KMS-11 (cell line): Measurements from ENCODE around the gene AGMAT.
A peak's percentile ranks its signal among the peaks of the same experiment; 100 is the strongest.

Source experiments
- H2AFZ ChIP-seq: fragments of 200-600 bp; sonication (generic); 2 replicates; pipeline ENCODE4 v1.6.1; 2016; ENCODE audit warnings: antibody characterized with exemption, mixed run types, low read depth
- H3K27ac ChIP-seq: fragments of 200-600 bp; sonication (generic); 2 replicates; pipeline ENCODE4 v1.6.1; 2016; ENCODE audit warnings: mild to moderate bottlenecking, mixed run types
- H3K27me3 ChIP-seq: fragments of 200-600 bp; sonication (generic); 2 replicates; pipeline ENCODE4 v1.6.1; 2017; ENCODE audit warnings: mild to moderate bottlenecking, low read depth, mixed run types, moderate library complexity; ENCODE audit not compliant: insufficient read depth
- H3K36me3 ChIP-seq: fragments of 200-600 bp; sonication (generic); 2 replicates; pipeline ENCODE4 v1.6.1; 2017; ENCODE audit warnings: mild to moderate bottlenecking, mixed run types; ENCODE audit not compliant: insufficient read depth
- H3K4me1 ChIP-seq: fragments of 200-600 bp; sonication (generic); 2 replicates; pipeline ENCODE4 v1.6.1; 2016; ENCODE audit warnings: mild to moderate bottlenecking, low read depth, mixed run types; ENCODE audit not compliant: poor library complexity, severe bottlenecking
- H3K4me2 ChIP-seq: fragments of 200-600 bp; sonication (generic); 2 replicates; pipeline ENCODE4 v1.7.0; 2016; ENCODE audit warnings: mild to moderate bottlenecking, mixed run types
- H3K4me3 ChIP-seq: fragments of 200-600 bp; sonication (generic); IDR thresholded peaks from 2 replicates; pipeline ENCODE4 v1.6.1; 2017; ENCODE audit warnings: low read depth, low read length, mixed read lengths; ENCODE audit not compliant: insufficient read depth
- H3K79me2 ChIP-seq: fragments of 200-600 bp; sonication (generic); 2 replicates; pipeline ENCODE4 v1.6.1; 2016; ENCODE audit warnings: low read depth, mixed run types; ENCODE audit not compliant: insufficient read depth
- H3K9ac ChIP-seq: fragments of 200-600 bp; sonication (generic); 2 replicates; pipeline ENCODE4 v1.6.1; 2016; ENCODE audit warnings: mild to moderate bottlenecking, mixed run types
- H4K20me1 ChIP-seq: fragments of 200-600 bp; sonication (generic); 2 replicates; pipeline ENCODE4 v1.6.1; 2016; ENCODE audit warnings: mild to moderate bottlenecking, mixed run types; ENCODE audit not compliant: insufficient read depth
- CTCF ChIP-seq: fragments of 200-600 bp; sonication (generic); conservative IDR thresholded peaks from 2 replicates; pipeline ENCODE4 v1.6.1; 2017; ENCODE audit warnings: low read depth, mild to moderate bottlenecking, antibody characterized with exemption, low read length, moderate library complexity, mixed read lengths

The AGMAT gene

GRCh38 chr1:15584489-15585363 is at the start of gene AGMAT:
AGMAT (minus strand) TSS chr1:15585051; CDS start chr1:15584967, 84 bp downstream.
- Histone ChIP-seq H3K79me2 (no peaks in the 10 kb centered on the region; the same call in 1 of the 2 replicates), H3K9ac (peak within 1 kb of the TSS; percentile 93), H2AFZ (peak within 1 kb of the TSS; percentile 82), H3K4me2 (peak within 1 kb of the TSS; percentile 65), H3K27ac (peak within 1 kb of the TSS; percentile 86), H3K36me3 (no peaks in the 10 kb centered on the region), H4K20me1 (no peaks in the 10 kb centered on the region), H3K4me1 (peaks cover 32% of the 10 kb centered on the region), H3K27me3 (no peaks in the 10 kb centered on the region), H3K4me3 (peak within 1 kb of the TSS; percentile 30)
- TF ChIP-seq CTCF, result no peak

GRCh38 chr1:15633756-15634420 is 49.0 kb upstream of the AGMAT start:
- Histone ChIP-seq H3K79me2 (peaks cover 22% of the 10 kb centered on the region; the same call in 1 of the 2 replicates), H4K20me1 (peaks cover 4% of the 10 kb centered on the region; the same call in 1 of the 2 replicates), H3K27ac (no peak overlapping the region), H3K4me3 (no peak overlapping the region), H3K9ac (no peak overlapping the region), H3K27me3 (no peaks in the 10 kb centered on the region), H3K36me3 (peaks cover 13% of the 10 kb centered on the region; the same call in 1 of the 2 replicates), H3K4me2 (no peak overlapping the region), H2AFZ (no peak overlapping the region), H3K4me1 (peaks cover 1% of the 10 kb centered on the region)
- no peak for TF ChIP-seq CTCF

GRCh38 chr1:15628003-15628402 is 43.2 kb upstream of the AGMAT start:
- peaks cover 76% of the 10 kb centered on the region for H3K79me2 ChIP-seq
- H3K4me2 ChIP-seq, result peak overlapping the region; percentile 53
- no peak overlapping the region for H2AFZ ChIP-seq
- no peak overlapping the region for H3K9ac ChIP-seq
- peaks cover 5% of the 10 kb centered on the region; the same call in 1 of the 2 replicates for H4K20me1 ChIP-seq
- H3K4me1 ChIP-seq, result peaks cover 51% of the 10 kb centered on the region
- H3K27ac ChIP-seq, result peak overlapping the region; percentile 37
- no peaks in the 10 kb centered on the region for H3K27me3 ChIP-seq
- H3K36me3 ChIP-seq, result peaks cover 3% of the 10 kb centered on the region; the same call in 1 of the 2 replicates
- no peak overlapping the region for H3K4me3 ChIP-seq
- no peak for TF ChIP-seq CTCF

GRCh38 chr1:15627343-15627988 is 42.6 kb upstream of the AGMAT start:
- no peaks in the 10 kb centered on the region for H3K27me3 ChIP-seq
- H2AFZ ChIP-seq, result no peak overlapping the region
- H3K4me2 ChIP-seq, result peak overlapping the region; percentile 53
- no peak for TF ChIP-seq CTCF
- H3K36me3 ChIP-seq, result peaks cover 3% of the 10 kb centered on the region; the same call in 1 of the 2 replicates
- H3K79me2 ChIP-seq, result peaks cover 81% of the 10 kb centered on the region
- H3K9ac ChIP-seq, result no peak overlapping the region
- peak overlapping the region; percentile 37 for H3K27ac ChIP-seq
- no peak overlapping the region for H3K4me3 ChIP-seq
- peaks cover 5% of the 10 kb centered on the region; the same call in 1 of the 2 replicates for H4K20me1 ChIP-seq
- peaks cover 55% of the 10 kb centered on the region for H3K4me1 ChIP-seq
